Panc1 (cell line): Measurements from ENCODE around the gene SPSB3. TPM values are rescaled to one million over a fixed set of nuclear protein-coding genes. Genes with fewer than 3 reads are reported as not detected.

ENCODE experiments used
- ATAC-seq: fragments of 200-7000 bp; cut with Tn5 transposase; 2 replicates; pipeline ENCODE4 v1.9.1; 2020; ENCODE audit warnings: mild to moderate bottlenecking, moderate library complexity
- BruUV-seq: library from RNA; stranded (reverse); fragments of 400-500 nt; replicated peaks from 2 replicates; lab custom pipeline; 2021; lab: Mats Ljungman, UMichigan
- CTCF ChIA-PET: fragments of 300-600 bp; sonication (Branson Sonifier 250); formaldehyde crosslinking; loops from one replicate; lab custom pipeline; 2022; ENCODE audit warnings: antibody characterized with exemption; lab: Charles Lee
- POLR2A ChIA-PET: fragments of 300-600 bp; sonication (Branson Sonifier 250); formaldehyde crosslinking; loops from one replicate; lab custom pipeline; 2022; ENCODE audit warnings: antibody characterized with exemption; lab: Charles Lee
- DNase-seq: peaks from one replicate; pipeline ENCODE4 v3.0.0-alpha.2; 2010; ENCODE audit warnings: low read depth, low spot score
- H3K27ac ChIP-seq: 2 replicates; pipeline ENCODE4 v1.5.1; 2011; ENCODE audit warnings: mild to moderate bottlenecking, low read length, inconsistent platforms
- H3K27me3 ChIP-seq: fragments of 200-500 bp; sonication (Bioruptor generic); 2 replicates; pipeline ENCODE4 v1.6.0; 2014; ENCODE audit warnings: low read length, inconsistent platforms; ENCODE audit not compliant: control insufficient read depth, insufficient read depth
- H3K36me3 ChIP-seq: fragments of 200-500 bp; sonication (Bioruptor generic); 2 replicates; pipeline ENCODE4 v1.5.1; 2014; ENCODE audit warnings: inconsistent platforms, mild to moderate bottlenecking, low read length, moderate library complexity; ENCODE audit not compliant: control insufficient read depth, insufficient read depth
- H3K4me1 ChIP-seq: 2 replicates; pipeline ENCODE4 v1.5.1; 2011; ENCODE audit warnings: inconsistent platforms, mild to moderate bottlenecking, low read length, moderate library complexity; ENCODE audit not compliant: control insufficient read depth, insufficient read depth
- H3K4me3 ChIP-seq, 2 experiments: 2 replicates each; pipeline ENCODE4 v1.5.1; 2011 to 2012; ENCODE audit warnings: low read depth in 2 of 2, low read length in 2 of 2, mild to moderate bottlenecking in 2 of 2, inconsistent platforms in 1 of 2, moderate library complexity in 1 of 2
- H3K9me3 ChIP-seq: fragments of 200-500 bp; sonication (Bioruptor generic); 2 replicates; pipeline ENCODE4 v1.5.1; 2014; ENCODE audit warnings: low read depth, mild to moderate bottlenecking, inconsistent platforms, low read length, moderate library complexity; ENCODE audit not compliant: control insufficient read depth, insufficient read depth
- CTCF ChIP-seq: fragments of 450-650 bp; IDR thresholded peaks from 2 replicates; pipeline ENCODE4 v1.5.1; 2017; ENCODE audit warnings: mild to moderate bottlenecking
- POLR2AphosphoS5 ChIP-seq: IDR thresholded peaks from 2 replicates; pipeline ENCODE4 v1.6.1; 2012; ENCODE audit warnings: mild to moderate bottlenecking, low read depth, low read length, moderate library complexity
- REST ChIP-seq, 2 experiments: IDR thresholded peaks; 2 replicates each; pipeline ENCODE4 v1.6.1; 2011 to 2012; ENCODE audit warnings: low read depth in 2 of 2, control low read depth in 1 of 2, low read length in 1 of 2, mild to moderate bottlenecking in 1 of 2, moderate library complexity in 1 of 2; ENCODE audit not compliant: insufficient read depth in 1 of 2
- SIN3A ChIP-seq: IDR thresholded peaks from 2 replicates; pipeline ENCODE4 v1.6.1; 2012; ENCODE audit warnings: low read depth, mild to moderate bottlenecking, low read length, moderate library complexity, borderline replicate concordance; ENCODE audit not compliant: insufficient read depth
- TCF7L2 ChIP-seq: IDR thresholded peaks from 2 replicates; pipeline ENCODE4 v1.6.1; 2011; ENCODE audit warnings: mild to moderate bottlenecking, low read depth, low read length, inconsistent platforms
- in situ Hi-C: cut with HindIII; loops from 2 replicates; pipeline ENCODE4 v1.10.0; 2016; ENCODE audit warnings: low sequenced_read_pairs, low pct_unique_long_range_greater_than_20kb
- intact Hi-C: fragments of 100-400 bp; cut with micrococcal nuclease; formaldehyde crosslinking; loops from one replicate; pipeline ENCODE4 v1.10.0; 2022; ENCODE audit not compliant: unreplicated experiment
- total RNA-seq: library from RNA; stranded (reverse); gene quantifications from one replicate; pipeline ENCODE4 v1.2.1, GENCODE V29; 2021; ENCODE audit not compliant: unreplicated experiment

SPSB3 gene
- total RNA-seq, 1 experiment from 2014 or later, result 23.0 TPM

GRCh38 chr16:1762879-1763520, 19.4 kb downstream of the SPSB3 start:
- Histone ChIP-seq H3K4me3 (no peak overlapping the region), H3K27me3 (no peaks in the 10 kb centered on the region), H3K27ac (no peak overlapping the region), H3K4me1 (no peaks in the 10 kb centered on the region), H3K36me3 (no peaks in the 10 kb centered on the region; the same call in 1 of the 2 replicates), H3K9me3 (no peaks in the 10 kb centered on the region)
- ATAC-seq (peak; percentile 1; the same call in 1 of the 2 replicates), DNase-seq (no peak)
- in situ Hi-C loops (no loop called here), intact Hi-C loops (no loop called here)
- no TSS peak for BruUV-seq
- CTCF ChIA-PET, result no interaction called here
- TF ChIP-seq SIN3A (no peak), POLR2AphosphoS5 (no peak), CTCF (no peak), TCF7L2 (no peak), REST (IDR thresholded peaks at IDR 0.05; ENCODE audit: insufficient read depth in 1 of 2, low read depth in 2 of 2, low read length in 1 of 2) (no peak)
- POLR2A ChIA-PET, result no interaction called here

- CTCF ChIA-PET, result no interaction called here
- in situ Hi-C loops, result no loop called here
Measured at GRCh38 chr16:1762196-1762878, 20.0 kb downstream of the SPSB3 start.

More at GRCh38 chr16:1762196-1762878, 20.0 kb downstream of the SPSB3 start:
- intact Hi-C loops, result no loop called here
- no TSS peak for BruUV-seq
- POLR2A ChIA-PET, result no interaction called here
- H3K4me3 ChIP-seq, result no peak overlapping the region
- H3K27me3 ChIP-seq, result no peaks in the 10 kb centered on the region
- H3K36me3 ChIP-seq, result no peaks in the 10 kb centered on the region; the same call in 1 of the 2 replicates
- DNase-seq (no peak), ATAC-seq (no peak)
- no peaks in the 10 kb centered on the region for H3K4me1 ChIP-seq
- H3K9me3 ChIP-seq, result no peaks in the 10 kb centered on the region
- no peak overlapping the region for H3K27ac ChIP-seq
- TF ChIP-seq TCF7L2 (no peak), REST (IDR thresholded peaks at IDR 0.05; ENCODE audit: insufficient read depth in 1 of 2, low read depth in 2 of 2, low read length in 1 of 2) (no peak), POLR2AphosphoS5 (no peak), SIN3A (no peak), CTCF (no peak)
